ENCODE results near the gene TMEM170A. TPM values are rescaled to one million over a fixed set of nuclear protein-coding genes. Genes with fewer than 3 reads are reported as not detected.
"Not testable (repeated sequence)": the region's sequence is repeated elsewhere in the genome, so short reads cannot be mapped to it uniquely, and the experiment has no call there.

Gene TMEM170A
- total RNA-seq, 1 experiment from 2014 or later: 23.7 TPM

- no peak overlapping the region for H3K27ac ChIP-seq
- no peaks in the 10 kb centered on the region for H3K4me1 ChIP-seq (replicated peaks)
- no peaks in the 10 kb centered on the region for H3K9me3 ChIP-seq (replicated peaks)
- DNase-seq (ENCODE audit: low read depth in 1 of 2, low spot score in 2 of 2): no peak
- no peaks in the 10 kb centered on the region for H3K27me3 ChIP-seq (replicated peaks)
- H3K4me3 ChIP-seq: no peak overlapping the region
- H3K36me3 ChIP-seq: no peaks in the 10 kb centered on the region
Measured at GRCh38 chr16:75472908-75473877, 8.7 kb upstream of the TMEM170A start.

DNA sequence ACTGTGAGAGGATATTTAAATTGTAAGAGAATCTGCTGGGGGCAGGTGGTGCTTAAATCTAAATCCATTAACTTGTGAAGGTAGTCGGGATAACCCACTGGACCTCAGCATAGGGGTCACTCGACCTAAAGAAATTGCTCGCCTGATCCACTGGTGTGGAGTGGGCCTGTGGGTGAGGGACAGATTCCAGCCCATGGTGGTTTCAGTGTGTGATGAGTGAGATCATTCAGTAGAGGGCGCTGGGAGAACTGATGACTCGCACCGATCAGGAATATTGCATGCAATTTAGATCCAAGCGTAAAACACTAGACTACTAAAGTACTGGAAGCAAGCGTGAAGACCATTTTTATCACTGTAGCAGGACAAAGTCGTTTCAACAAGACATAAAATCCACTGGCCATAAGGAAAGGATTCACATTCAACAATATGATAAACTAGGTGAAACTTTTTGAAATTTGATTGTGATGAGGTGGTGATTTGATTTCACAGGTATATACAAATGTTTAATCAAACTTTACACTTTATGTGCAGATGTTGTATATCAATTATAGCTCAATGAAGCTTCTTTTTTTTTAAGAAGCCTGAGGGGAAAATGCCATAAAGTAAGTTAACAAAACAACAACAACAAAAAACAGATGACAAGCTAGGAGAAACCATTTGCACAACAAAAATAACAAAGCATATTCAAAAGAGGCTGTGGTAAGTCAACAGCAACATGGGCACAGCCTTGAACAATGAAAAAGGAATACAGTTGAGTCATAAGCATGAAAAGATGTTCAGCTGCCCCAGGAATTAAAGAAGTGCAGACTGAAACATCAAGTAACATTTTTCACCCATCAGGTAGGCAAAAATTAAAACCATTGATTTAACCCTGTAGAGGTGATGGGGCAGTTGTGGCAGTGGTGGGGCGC is 7.5 kb upstream of the TMEM170A start:
- Histone ChIP-seq H3K9me3 (replicated peaks) (no peaks in the 10 kb centered on the region), H3K4me1 (replicated peaks) (no peaks in the 10 kb centered on the region), H3K27me3 (replicated peaks) (no peaks in the 10 kb centered on the region), H3K4me3 (no peak overlapping the region), H3K36me3 (no peaks in the 10 kb centered on the region), H3K27ac (no peak overlapping the region)
- peak in 1 of 2 experiments; percentile 27 for DNase-seq (ENCODE audit: low read depth in 1 of 2, low spot score in 2 of 2)

DNA sequence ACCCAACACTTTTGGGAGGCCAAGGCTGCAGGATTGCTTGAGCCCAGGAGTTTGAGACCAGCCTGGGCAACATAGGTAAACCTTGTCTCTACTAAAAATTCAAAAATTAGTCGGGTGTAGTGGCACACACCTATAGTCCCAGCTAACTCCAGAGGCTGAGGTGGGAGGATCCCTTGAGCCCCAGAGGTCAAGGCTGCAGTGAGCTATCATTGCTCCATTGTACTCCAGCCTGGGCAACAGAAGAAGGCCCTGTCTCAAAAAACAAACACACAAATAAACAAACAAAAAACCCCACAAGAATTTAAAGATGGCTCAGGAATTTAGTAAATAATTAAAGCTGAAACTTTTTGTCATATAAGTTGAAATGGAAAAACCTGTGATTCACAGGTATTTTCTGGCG is 2.3 kb upstream of the TMEM170A start:
- peaks cover 6% of the 10 kb centered on the region for H3K36me3 ChIP-seq
- no peak overlapping the region for H3K27ac ChIP-seq
- no peaks in the 10 kb centered on the region for H3K9me3 ChIP-seq (replicated peaks)
- no peaks in the 10 kb centered on the region for H3K27me3 ChIP-seq (replicated peaks)
- H3K4me1 ChIP-seq (replicated peaks): peaks cover 4% of the 10 kb centered on the region; the same call in 1 of the 2 replicates
- no peak for DNase-seq (ENCODE audit: low read depth in 1 of 2, low spot score in 2 of 2)
- no peak overlapping the region for H3K4me3 ChIP-seq

DNA sequence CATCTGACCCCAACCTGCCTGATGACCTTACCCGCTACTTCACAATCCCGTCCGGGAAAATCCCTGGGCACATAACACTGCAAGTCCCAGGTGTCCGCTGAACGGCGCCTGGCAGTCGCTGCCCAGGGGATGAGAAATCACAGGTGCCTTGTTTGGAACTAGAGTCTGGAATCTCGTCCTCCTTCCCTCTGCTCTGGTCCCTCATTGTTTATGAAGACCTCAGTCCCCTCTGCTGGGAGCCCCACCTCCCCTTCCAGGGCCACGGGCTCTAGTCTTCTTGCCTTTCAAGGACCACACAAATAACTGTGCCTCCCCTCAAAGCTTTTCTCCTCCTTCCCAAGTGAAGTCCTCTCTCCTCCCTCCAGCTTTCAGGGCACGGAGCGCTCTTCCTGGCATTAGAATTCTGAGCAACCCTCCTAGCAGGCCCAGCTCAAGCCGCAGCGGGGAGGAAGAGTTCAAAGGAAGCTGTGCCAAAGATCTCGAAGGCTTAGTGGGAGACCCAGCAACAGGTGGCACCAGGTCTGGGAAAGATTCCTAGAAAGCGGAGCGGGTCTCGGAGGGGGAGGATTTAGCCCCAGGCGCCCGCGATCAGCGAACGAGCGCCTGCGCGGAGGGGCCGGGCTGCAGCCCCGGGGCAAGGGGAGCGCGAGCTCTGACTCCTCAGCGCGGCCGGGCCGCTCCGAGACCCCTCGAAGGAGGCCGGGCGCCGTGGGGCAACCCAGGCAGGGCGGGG is 934 bp downstream of the TMEM170A start:
- peak in 1 of 2 experiments; percentile 52 for DNase-seq (ENCODE audit: low read depth in 1 of 2, low spot score in 2 of 2)
- peak overlapping the region; percentile 54 for H3K27ac ChIP-seq
- not testable (repeated sequence) for H3K27me3 ChIP-seq (replicated peaks); H3K9me3 ChIP-seq (replicated peaks); H3K4me1 ChIP-seq (replicated peaks); H3K36me3 ChIP-seq
- peak overlapping the region; percentile 84 for H3K4me3 ChIP-seq

DNA sequence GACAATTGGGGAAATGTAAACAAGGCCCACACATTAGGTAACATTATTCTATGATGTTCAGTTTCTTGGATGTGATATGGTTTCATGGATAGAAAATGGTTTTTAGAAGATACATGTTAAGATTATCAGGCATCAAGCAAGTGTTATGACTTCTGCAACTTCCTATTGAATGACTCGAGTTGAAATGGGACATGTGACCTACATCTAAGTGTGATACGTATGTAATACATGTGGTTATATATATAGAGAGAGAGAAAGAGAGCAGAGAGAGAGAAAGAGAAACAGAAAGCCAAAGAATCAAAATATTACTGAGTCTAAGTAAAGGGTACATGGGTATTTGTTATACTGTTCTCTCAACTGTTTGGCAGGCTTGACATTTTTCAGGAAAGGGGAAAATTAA is 1.7 kb downstream of the TMEM170A start:
- Histone ChIP-seq H3K27me3 (replicated peaks) (no peaks in the 10 kb centered on the region), H3K27ac (no peak overlapping the region), H3K4me3 (no peak overlapping the region), H3K9me3 (replicated peaks) (no peaks in the 10 kb centered on the region), H3K36me3 (peaks cover 6% of the 10 kb centered on the region), H3K4me1 (replicated peaks) (peaks cover 7% of the 10 kb centered on the region; the same call in 1 of the 2 replicates)
- DNase-seq (ENCODE audit: low read depth in 1 of 2, low spot score in 2 of 2): no peak

DNA sequence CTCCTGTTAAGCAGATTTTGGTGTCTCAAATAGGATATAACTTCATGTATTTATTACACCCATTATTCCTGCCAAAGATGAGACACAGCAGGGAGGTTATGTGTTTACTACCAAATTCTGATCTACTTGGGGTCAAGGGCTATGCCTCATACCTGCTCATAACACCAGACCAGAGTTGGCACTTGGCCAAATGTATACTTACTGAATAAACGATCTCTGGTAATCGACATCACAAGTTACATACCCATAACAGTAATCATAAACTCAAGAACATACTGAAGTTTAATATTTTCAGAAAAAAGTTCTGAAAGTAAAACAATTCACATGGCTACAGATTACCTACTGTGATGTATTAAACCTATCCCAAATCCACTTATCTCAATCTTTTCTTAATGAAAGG is 2.9 kb downstream of the TMEM170A start:
- Histone ChIP-seq H3K9me3 (replicated peaks) (no peaks in the 10 kb centered on the region), H3K4me1 (replicated peaks) (peaks cover 7% of the 10 kb centered on the region; the same call in 1 of the 2 replicates), H3K4me3 (no peak overlapping the region), H3K27ac (no peak overlapping the region), H3K36me3 (peaks cover 6% of the 10 kb centered on the region), H3K27me3 (replicated peaks) (no peaks in the 10 kb centered on the region)
- no peak for DNase-seq (ENCODE audit: low read depth in 1 of 2, low spot score in 2 of 2)

GRCh38 chr16:75460446-75460845 is 4.0 kb downstream of the TMEM170A start:
- Histone ChIP-seq H3K36me3 (peaks cover 6% of the 10 kb centered on the region), H3K27ac (no peak overlapping the region), H3K27me3 (replicated peaks) (no peaks in the 10 kb centered on the region), H3K4me3 (no peak overlapping the region), H3K9me3 (replicated peaks) (no peaks in the 10 kb centered on the region), H3K4me1 (replicated peaks) (peaks cover 7% of the 10 kb centered on the region; the same call in 1 of the 2 replicates)
- DNase-seq (ENCODE audit: low read depth in 1 of 2, low spot score in 2 of 2): no peak

DNA sequence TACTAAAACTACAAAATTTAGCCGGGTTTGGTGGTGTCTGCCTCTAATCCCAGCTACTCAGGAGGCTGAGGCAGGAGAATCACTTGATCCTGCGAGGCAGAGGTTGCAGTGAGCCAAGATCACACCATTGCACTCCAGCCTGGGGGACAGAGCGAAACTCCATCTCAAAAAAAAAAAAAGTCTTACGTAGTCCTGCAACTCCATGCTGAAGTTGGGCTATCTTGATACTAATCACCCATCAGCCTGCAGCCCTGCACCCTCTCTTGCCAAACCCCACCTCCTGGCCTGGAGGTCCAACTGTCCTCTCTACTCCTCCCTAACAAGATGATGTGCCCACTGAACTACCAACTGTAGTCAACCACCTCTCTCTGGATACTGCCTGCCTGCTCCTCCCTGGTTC is 4.8 kb downstream of the TMEM170A start:
- Histone ChIP-seq H3K36me3 (peaks cover 6% of the 10 kb centered on the region), H3K9me3 (replicated peaks) (no peaks in the 10 kb centered on the region), H3K27me3 (replicated peaks) (no peaks in the 10 kb centered on the region), H3K27ac (no peak overlapping the region), H3K4me3 (no peak overlapping the region), H3K4me1 (replicated peaks) (peaks cover 7% of the 10 kb centered on the region; the same call in 1 of the 2 replicates)
- no peak for DNase-seq (ENCODE audit: low read depth in 1 of 2, low spot score in 2 of 2)

DNA sequence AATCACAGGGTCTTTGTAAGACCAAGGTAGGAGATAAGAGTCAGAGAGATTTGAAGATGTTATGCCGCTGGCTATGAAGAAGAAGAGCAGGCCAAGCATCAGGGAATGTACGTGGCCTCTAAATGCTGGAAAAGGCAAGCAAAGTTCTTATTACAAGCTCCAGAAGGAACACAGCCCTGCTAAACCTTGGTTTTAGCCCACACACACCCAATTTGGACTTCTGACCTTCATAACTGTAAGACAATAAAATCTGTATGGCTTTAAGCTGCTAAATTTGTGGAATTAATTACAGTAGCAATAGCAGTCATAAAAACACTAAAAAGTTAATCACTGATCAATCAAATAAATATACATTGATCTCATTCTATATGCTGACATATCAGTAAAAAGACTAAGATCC is 6.0 kb downstream of the TMEM170A start:
- no peak for DNase-seq (ENCODE audit: low read depth in 1 of 2, low spot score in 2 of 2)
- H3K4me3 ChIP-seq: no peak overlapping the region
- no peaks in the 10 kb centered on the region for H3K27me3 ChIP-seq (replicated peaks)
- H3K27ac ChIP-seq: no peak overlapping the region
- peaks cover 7% of the 10 kb centered on the region; the same call in 1 of the 2 replicates for H3K4me1 ChIP-seq (replicated peaks)
- no peaks in the 10 kb centered on the region; the same call in 1 of the 2 replicates for H3K36me3 ChIP-seq
- H3K9me3 ChIP-seq (replicated peaks): no peaks in the 10 kb centered on the region

DNA sequence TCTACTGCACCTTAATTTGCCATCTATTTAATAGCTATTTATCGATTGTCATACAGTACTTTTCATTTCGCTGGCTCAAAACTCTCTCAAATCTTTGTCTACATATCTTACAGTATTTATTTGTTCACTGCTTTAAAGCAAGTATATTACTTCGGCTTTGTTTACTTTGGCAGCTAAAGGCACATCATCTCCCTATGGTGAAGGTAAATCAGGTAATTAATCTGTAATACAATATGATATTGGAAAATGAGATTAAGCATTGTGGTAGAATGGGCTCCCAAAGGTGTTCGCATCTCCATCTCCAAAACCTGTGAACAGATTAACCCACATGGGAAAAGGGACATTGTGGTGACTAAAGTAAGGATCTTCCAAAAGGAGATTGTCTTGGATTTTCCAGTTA is 6.5 kb downstream of the TMEM170A start:
- peaks cover 6% of the 10 kb centered on the region; the same call in 1 of the 2 replicates for H3K4me1 ChIP-seq (replicated peaks)
- no peak for DNase-seq (ENCODE audit: low read depth in 1 of 2, low spot score in 2 of 2)
- H3K9me3 ChIP-seq (replicated peaks): no peaks in the 10 kb centered on the region
- no peaks in the 10 kb centered on the region for H3K27me3 ChIP-seq (replicated peaks)
- H3K27ac ChIP-seq: no peak overlapping the region
- no peaks in the 10 kb centered on the region; the same call in 1 of the 2 replicates for H3K36me3 ChIP-seq
- no peak overlapping the region for H3K4me3 ChIP-seq

DNA sequence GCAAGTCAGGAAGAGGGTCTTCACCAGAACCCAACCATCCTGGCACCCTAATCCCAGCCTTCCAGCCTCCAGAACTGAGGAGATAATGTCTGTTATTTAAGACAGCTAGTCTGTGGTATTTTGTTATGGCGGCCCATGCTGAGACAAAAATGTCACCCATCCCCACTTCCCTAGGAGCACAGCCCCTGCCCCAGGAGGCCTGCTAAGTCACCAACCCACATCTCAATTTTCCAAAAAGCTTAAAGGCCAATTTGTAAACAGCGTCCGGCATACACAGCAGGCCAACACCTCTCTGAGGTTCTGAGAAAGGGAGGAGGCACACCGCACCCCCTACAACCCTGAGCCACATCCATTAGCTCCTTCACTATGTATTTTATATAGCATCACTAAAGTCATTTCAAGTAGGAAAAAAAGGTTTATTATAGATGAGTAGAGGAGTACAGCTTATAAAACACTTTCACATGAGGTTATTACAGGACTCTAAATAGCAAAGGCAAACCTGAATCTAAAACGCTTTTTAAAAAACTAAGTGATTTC is 6.9 kb downstream of the TMEM170A start:
- 0 out of 2 replicates have a peak, but pooled peaks cover 3% of the 10 kb centered on the region for H3K4me1 ChIP-seq (replicated peaks)
- H3K27ac ChIP-seq: no peak overlapping the region
- H3K4me3 ChIP-seq: no peak overlapping the region
- no peak for DNase-seq (ENCODE audit: low read depth in 1 of 2, low spot score in 2 of 2)
- no peaks in the 10 kb centered on the region for H3K9me3 ChIP-seq (replicated peaks)
- H3K36me3 ChIP-seq: no peaks in the 10 kb centered on the region; the same call in 1 of the 2 replicates
- H3K27me3 ChIP-seq (replicated peaks): no peaks in the 10 kb centered on the region

GRCh38 chr16:75456971-75457370 is 7.5 kb downstream of the TMEM170A start:
- no peak for DNase-seq (ENCODE audit: low read depth in 1 of 2, low spot score in 2 of 2)
- Histone ChIP-seq H3K27me3 (replicated peaks) (no peaks in the 10 kb centered on the region), H3K9me3 (replicated peaks) (no peaks in the 10 kb centered on the region), H3K4me3 (no peak overlapping the region), H3K36me3 (no peaks in the 10 kb centered on the region; the same call in 1 of the 2 replicates), H3K4me1 (replicated peaks) (0 out of 2 replicates have a peak, but pooled peaks cover 3% of the 10 kb centered on the region), H3K27ac (no peak overlapping the region)

- DNase-seq (ENCODE audit: low read depth in 1 of 2, low spot score in 2 of 2); H3K27ac ChIP-seq; H3K4me3 ChIP-seq; H3K36me3 ChIP-seq; H3K4me1 ChIP-seq (replicated peaks); H3K27me3 ChIP-seq (replicated peaks); H3K9me3 ChIP-seq (replicated peaks): not testable (repeated sequence)
Measured at GRCh38 chr16:75456486-75456885, 8.0 kb downstream of the TMEM170A start.

All from SJSA1 (cell line).